ENCODE measurements around the gene RPGR.

RPGR gene

DNA sequence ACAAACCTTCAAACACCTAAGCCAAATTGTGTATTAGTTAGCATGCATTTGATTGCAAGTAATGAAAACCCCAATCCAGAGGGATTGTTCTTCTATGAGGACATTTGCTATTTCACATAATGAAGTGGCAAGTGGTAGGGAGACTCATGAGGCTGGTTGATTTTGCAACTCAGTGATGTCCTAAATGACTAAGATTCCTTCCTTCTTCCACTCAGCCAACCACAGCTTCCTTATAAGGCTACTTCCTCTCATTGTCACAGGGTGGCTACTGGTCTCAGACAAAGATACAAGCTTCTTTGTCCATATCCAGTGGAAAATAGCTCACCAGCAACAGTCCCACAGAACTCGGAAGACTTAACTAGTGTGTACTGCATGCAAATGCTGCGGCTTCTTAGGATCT, 19.8 kb upstream of the RPGR start:
- no peaks in the 10 kb centered on the region for H3K36me3 ChIP-seq (replicated peaks)
- no peaks in the 10 kb centered on the region for H3K4me1 ChIP-seq
- H3K4me3 ChIP-seq = no peak overlapping the region
- H3K27me3 ChIP-seq (ENCODE audit: low read depth) = peaks cover 8% of the 10 kb centered on the region; the same call in 1 of the 2 replicates
- in situ Hi-C loops (cut with MboI; ENCODE audit: low sequenced_read_pairs) = no loop called here
- H3K9me3 ChIP-seq = no peaks in the 10 kb centered on the region
- DNase-seq (ENCODE audit: low spot score in 2 of 2) = no peak

DNA sequence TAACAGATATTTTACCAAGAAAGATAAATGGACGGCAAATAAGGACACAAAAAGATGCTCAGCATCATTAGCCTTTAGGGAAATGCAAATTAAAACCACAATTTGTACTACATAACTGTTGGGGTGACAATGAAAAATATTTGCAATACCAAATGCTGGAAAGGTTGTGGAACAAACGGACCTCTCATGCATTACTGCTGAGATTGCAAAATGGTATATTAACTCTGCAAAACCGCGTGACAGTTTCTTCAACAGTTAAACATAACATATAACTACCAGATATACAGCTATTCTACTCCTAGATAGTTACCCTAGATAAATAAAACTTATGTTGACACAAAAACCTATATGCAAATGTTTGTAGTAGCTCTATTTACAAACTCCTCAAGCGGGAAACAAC, 18.8 kb upstream of the RPGR start:
- Histone ChIP-seq H3K9me3 (no peaks in the 10 kb centered on the region), H3K36me3 (replicated peaks) (no peaks in the 10 kb centered on the region), H3K27me3 (ENCODE audit: low read depth) (peaks cover 8% of the 10 kb centered on the region; the same call in 1 of the 2 replicates), H3K4me1 (no peaks in the 10 kb centered on the region), H3K4me3 (no peak overlapping the region)
- in situ Hi-C loops (cut with MboI; ENCODE audit: low sequenced_read_pairs) = no loop called here
- no peak for DNase-seq (ENCODE audit: low spot score in 2 of 2)

DNA sequence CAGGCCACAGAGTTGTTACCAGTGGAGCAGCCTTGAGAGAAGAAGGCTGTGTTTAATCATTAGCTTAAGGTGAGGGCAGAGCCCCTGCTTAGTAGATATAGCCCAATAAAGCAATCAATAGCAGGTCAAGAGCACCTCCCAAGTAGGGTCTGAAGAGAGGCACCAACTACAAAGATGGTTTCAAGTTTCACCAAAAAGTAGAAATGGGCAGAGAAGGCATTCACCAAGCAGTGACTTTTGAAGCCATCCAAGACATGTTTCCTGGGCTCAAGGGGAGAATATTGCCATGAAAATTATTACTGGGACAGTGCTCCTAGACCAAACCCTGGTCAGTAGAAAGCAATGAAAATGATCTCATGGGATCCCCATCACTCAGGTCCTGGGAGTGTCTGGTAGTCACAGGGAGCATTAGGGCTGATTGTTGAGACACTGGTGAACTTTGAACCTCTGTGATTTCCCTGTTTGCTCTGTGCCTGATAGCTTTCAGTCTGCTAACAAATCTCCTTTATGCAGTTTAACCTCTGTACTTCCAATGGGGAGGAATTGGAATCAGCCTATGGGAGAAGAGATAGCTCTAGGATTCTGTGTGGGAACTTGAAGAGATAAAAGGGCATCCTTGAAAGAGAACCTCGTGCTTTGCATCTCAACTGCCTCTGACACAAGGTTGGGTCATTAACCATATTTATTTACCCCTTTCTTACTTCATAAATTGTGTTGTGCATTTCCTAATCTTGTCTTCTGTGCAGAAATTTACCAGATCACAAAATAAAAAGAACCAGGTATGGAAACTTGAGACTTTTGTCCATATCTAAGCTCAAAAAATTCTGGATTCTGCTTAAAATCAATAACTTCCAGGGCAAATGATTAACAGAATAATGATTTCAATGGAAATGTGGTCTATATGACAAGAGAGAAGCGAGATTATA, 15.8 kb upstream of the RPGR start:
- Histone ChIP-seq H3K36me3 (replicated peaks) (no peaks in the 10 kb centered on the region), H3K4me1 (no peaks in the 10 kb centered on the region), H3K9me3 (no peaks in the 10 kb centered on the region), H3K27me3 (ENCODE audit: low read depth) (peaks cover 18% of the 10 kb centered on the region; the same call in 1 of the 2 replicates), H3K4me3 (no peak overlapping the region)
- in situ Hi-C loops (cut with MboI; ENCODE audit: low sequenced_read_pairs) = no loop called here
- DNase-seq (ENCODE audit: low spot score in 2 of 2) = no peak

DNA sequence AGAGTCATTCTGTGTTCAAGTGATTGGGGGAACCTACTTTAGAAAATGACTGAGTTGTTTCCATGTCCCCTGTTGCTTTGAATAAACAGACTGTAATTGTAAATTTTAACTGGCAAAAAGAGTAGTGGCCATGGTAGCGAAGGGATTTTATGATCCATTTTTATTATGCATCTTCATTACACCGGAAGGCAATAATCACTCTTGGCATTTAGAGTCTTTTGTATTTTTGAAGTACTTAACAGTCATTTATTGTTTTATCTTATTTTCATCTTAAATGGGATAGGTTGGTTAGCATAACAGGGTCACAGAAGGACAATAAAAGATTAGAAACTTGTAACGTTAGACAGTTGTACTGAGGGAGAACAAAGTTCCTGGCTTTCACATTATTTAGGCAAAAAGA, 14.1 kb upstream of the RPGR start:
- Histone ChIP-seq H3K36me3 (replicated peaks) (no peaks in the 10 kb centered on the region), H3K4me3 (no peak overlapping the region), H3K4me1 (no peaks in the 10 kb centered on the region), H3K27me3 (ENCODE audit: low read depth) (peaks cover 16% of the 10 kb centered on the region; the same call in 1 of the 2 replicates), H3K9me3 (no peaks in the 10 kb centered on the region)
- in situ Hi-C loops (cut with MboI; ENCODE audit: low sequenced_read_pairs) = no loop called here
- no peak for DNase-seq (ENCODE audit: low spot score in 2 of 2)

DNA sequence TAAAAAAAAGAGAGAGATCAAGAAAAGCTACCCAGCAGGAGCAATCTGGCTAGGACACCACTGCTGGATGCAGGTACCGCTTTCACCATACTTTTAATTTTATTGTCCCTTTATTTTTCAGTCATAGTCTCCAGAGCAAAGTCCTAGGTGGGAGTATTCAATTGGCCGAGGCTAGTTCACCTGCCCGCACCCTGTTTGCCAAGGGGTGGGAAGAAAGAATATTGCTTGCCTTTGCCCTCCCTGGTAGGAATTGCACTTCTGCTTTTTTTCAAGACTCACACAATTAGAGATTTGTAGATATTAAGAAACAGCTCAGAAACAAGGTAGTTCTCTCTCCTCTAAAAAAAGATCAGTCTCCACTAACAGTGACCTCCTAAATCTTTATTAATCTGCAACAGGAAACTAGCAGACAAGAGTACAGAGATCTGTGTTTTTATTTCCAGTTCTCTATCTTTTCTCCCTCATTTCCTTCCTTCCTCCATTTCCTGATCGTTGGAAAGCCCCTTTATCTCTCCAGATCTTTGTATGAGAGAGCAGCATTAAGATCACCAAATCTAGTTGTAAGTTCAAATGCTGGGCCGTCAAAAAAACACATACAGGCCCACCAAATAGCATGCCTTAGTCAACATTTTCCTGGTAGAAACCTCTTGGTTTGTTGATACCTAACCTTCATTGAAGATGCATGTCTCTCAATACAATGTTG, 9.4 kb upstream of the RPGR start:
- in situ Hi-C loops (cut with MboI; ENCODE audit: low sequenced_read_pairs) = no loop called here
- H3K9me3 ChIP-seq = no peaks in the 10 kb centered on the region
- H3K4me3 ChIP-seq = no peak overlapping the region
- no peaks in the 10 kb centered on the region for H3K4me1 ChIP-seq
- no peak for DNase-seq (ENCODE audit: low spot score in 2 of 2)
- H3K36me3 ChIP-seq (replicated peaks) = no peaks in the 10 kb centered on the region
- peaks cover 16% of the 10 kb centered on the region; the same call in 1 of the 2 replicates for H3K27me3 ChIP-seq (ENCODE audit: low read depth)

DNA sequence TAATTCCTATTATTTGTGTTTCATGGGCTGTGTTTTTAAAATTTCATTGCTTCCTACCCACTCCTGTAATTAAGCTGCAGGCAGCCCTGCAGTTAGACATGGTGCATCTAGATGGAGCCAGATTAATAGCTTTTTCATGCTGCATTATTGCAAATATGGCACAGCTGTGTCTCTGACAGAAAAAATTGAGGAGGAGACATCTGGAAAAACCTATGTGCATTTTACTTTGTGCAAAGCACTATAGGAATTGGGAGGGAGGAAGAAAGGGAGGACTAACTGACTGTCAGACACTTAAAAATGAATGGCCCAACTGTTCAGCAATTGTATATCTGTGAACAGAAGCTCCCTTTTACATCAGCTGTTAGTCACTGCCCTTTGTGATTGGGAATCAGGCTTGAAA, 8.1 kb upstream of the RPGR start:
- in situ Hi-C loops (cut with MboI; ENCODE audit: low sequenced_read_pairs) = no loop called here
- H3K4me1 ChIP-seq = no peaks in the 10 kb centered on the region
- DNase-seq (ENCODE audit: low spot score in 2 of 2) = no peak
- H3K27me3 ChIP-seq (ENCODE audit: low read depth) = peaks cover 16% of the 10 kb centered on the region; the same call in 1 of the 2 replicates
- H3K9me3 ChIP-seq = no peaks in the 10 kb centered on the region
- H3K36me3 ChIP-seq (replicated peaks) = no peaks in the 10 kb centered on the region
- H3K4me3 ChIP-seq = no peak overlapping the region

DNA sequence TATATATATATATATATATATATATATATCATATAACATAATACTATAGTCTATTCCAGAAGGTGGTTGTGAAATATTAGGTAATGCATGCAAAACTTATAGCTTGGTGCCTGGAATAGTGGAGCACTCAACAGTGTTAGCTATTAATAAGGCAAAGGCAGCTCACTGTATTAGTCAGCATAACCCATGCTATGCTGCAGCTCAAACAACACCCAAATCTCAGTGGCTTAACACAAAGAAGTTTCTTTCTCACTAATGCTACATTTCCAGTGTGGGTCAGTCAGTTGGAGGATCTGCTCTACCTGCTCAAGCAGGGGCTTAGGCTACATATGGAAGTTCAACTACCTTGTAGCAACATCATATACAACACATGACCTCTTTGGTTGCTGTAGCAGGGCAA, 5.2 kb upstream of the RPGR start:
- Histone ChIP-seq H3K4me3 (no peak overlapping the region), H3K4me1 (0 out of 2 replicates have a peak, but pooled peaks cover 4% of the 10 kb centered on the region), H3K9me3 (no peaks in the 10 kb centered on the region), H3K27me3 (ENCODE audit: low read depth) (peaks cover 6% of the 10 kb centered on the region; the same call in 1 of the 2 replicates), H3K36me3 (replicated peaks) (no peaks in the 10 kb centered on the region)
- in situ Hi-C loops (cut with MboI; ENCODE audit: low sequenced_read_pairs) = no loop called here
- DNase-seq (ENCODE audit: low spot score in 2 of 2) = no peak

DNA sequence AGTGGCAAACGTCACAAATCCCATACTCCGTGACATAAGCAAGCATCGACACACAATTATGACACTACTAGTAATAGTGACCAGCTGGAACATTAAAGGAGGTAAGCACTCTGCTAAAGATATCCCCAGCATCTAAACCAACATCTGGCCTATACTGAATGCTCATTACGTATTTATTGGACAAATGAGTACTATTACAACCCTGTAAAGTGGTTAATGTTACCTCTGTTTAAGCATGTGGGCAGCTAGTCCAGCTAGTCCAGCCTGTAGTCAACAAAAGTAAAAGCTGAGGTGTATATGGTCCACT, 419 bp upstream of the RPGR start:
- in situ Hi-C loops (cut with MboI; ENCODE audit: low sequenced_read_pairs) = no loop called here
- DNase-seq (ENCODE audit: low spot score in 2 of 2) = no peak
- H3K27me3 ChIP-seq (ENCODE audit: low read depth) = no peaks in the 10 kb centered on the region
- H3K4me3 ChIP-seq = peak overlapping the region; percentile 98
- no peaks in the 10 kb centered on the region for H3K36me3 ChIP-seq (replicated peaks)
- no peaks in the 10 kb centered on the region for H3K9me3 ChIP-seq
- peaks cover 7% of the 10 kb centered on the region for H3K4me1 ChIP-seq

DNA sequence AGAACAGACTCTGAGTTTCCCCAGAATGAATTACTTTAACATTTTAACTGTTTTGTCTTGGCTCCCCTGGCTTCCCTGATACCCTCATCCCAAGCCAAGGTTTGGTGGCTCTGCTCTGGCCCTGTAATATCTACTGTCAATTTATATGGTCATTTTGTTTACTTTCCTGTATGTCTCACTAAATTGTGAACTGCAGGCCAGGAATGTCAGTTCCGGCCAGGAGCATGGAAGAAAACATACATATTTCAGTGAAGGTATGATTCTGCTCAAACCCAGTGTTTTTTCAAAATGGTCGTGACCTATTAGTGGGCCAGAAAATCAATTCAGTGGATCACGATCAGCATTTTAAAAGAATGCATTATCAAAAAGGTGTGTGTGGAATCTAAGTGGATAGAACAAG, 1.2 kb downstream of the RPGR start:
- no peaks in the 10 kb centered on the region for H3K9me3 ChIP-seq
- H3K27me3 ChIP-seq (ENCODE audit: low read depth) = no peaks in the 10 kb centered on the region
- H3K36me3 ChIP-seq (replicated peaks) = no peaks in the 10 kb centered on the region
- DNase-seq (ENCODE audit: low spot score in 2 of 2) = no peak
- H3K4me1 ChIP-seq = peaks cover 7% of the 10 kb centered on the region
- in situ Hi-C loops (cut with MboI; ENCODE audit: low sequenced_read_pairs) = no loop called here
- peak overlapping the region; percentile 98 for H3K4me3 ChIP-seq

DNA sequence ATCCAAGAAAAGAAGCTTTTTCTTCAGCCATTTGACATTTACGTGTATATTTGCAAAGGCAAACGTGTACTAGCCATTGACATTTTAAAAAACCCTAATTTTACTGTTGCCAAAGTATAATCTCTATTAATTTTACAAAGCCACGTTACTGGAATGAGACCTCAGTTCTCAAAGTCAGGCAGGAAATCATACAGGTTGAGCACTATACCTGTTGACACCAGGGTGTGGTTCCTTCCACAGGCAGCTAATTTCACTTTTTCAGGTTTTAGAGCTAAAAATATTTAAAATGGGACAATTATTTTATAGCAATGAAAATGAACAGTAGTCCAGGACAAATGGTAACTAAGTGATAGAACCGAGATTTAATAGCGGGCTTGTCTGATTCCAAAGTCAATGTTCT, 6.5 kb downstream of the RPGR start:
- no peak overlapping the region for H3K4me3 ChIP-seq
- no peaks in the 10 kb centered on the region for H3K27me3 ChIP-seq (ENCODE audit: low read depth)
- no peak for DNase-seq (ENCODE audit: low spot score in 2 of 2)
- H3K36me3 ChIP-seq (replicated peaks) = peaks cover 3% of the 10 kb centered on the region
- in situ Hi-C loops (cut with MboI; ENCODE audit: low sequenced_read_pairs) = no loop called here
- no peaks in the 10 kb centered on the region for H3K4me1 ChIP-seq
- no peaks in the 10 kb centered on the region for H3K9me3 ChIP-seq

DNA sequence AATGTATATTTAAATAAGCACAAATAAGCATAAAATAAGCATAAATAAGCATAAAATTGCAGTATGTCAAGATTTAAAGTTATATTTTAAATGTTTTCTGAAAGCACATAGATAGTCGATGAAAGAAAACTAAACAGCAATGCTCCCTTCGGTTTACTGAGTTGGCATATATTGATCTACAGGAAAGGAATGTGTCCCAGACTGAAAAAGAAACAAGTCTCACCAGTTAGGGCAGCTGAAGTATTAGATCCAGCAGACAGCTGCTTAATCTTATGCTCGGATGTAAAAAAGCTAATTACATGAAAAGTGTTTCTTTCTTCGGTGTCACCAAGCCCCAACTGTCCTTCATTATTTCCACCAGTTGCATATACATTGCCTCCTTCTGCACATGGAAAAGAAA, 8.7 kb downstream of the RPGR start:
- in situ Hi-C loops (cut with MboI; ENCODE audit: low sequenced_read_pairs) = no loop called here
- Histone ChIP-seq H3K36me3 (replicated peaks) (peaks cover 3% of the 10 kb centered on the region), H3K27me3 (ENCODE audit: low read depth) (no peaks in the 10 kb centered on the region), H3K4me3 (no peak overlapping the region), H3K4me1 (no peaks in the 10 kb centered on the region), H3K9me3 (no peaks in the 10 kb centered on the region)
- no peak for DNase-seq (ENCODE audit: low spot score in 2 of 2)

DNA sequence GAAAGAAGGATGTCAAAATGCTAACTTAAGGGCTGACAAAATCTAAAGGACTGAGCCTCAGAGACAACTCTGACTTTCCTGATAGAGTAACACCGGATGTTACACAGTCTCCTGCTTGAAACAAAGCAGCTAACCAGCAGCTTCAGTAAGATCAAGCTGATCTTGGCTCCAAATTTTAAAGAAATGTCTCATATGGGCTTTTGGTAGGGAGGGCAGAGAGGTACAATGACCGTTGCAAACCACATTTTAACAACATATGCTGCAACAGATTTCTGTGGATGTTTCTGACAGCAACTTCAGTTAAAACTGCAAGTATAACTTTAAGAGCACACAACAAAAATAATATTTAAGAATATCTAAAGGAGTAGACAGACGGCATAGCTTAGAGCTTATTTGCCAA, 9.1 kb downstream of the RPGR start:
- Histone ChIP-seq H3K4me3 (no peak overlapping the region), H3K4me1 (no peaks in the 10 kb centered on the region), H3K36me3 (replicated peaks) (peaks cover 3% of the 10 kb centered on the region), H3K27me3 (ENCODE audit: low read depth) (no peaks in the 10 kb centered on the region), H3K9me3 (no peaks in the 10 kb centered on the region)
- in situ Hi-C loops (cut with MboI; ENCODE audit: low sequenced_read_pairs) = no loop called here
- no peak for DNase-seq (ENCODE audit: low spot score in 2 of 2)

DNA sequence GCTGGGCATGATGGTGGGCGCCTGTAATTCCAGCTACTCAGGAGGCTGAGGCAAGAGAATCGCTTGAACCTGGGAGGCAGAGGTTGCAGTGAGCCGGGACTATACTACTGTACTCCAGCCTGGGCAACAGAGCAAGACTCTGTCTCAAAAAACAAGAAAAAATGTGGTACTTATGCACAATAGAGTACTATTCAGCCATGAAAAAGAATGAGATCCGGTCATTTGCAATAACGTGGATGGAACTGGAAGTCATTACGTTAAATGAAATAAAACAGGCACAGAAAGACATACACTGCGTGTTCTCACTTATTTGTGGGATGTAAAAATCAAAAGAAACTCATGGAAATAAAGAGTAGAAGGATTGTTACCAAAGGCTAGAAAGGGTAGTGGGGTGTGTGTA, 12.1 kb downstream of the RPGR start:
- no peak for DNase-seq (ENCODE audit: low spot score in 2 of 2)
- no peak overlapping the region for H3K4me3 ChIP-seq
- no peaks in the 10 kb centered on the region for H3K27me3 ChIP-seq (ENCODE audit: low read depth)
- H3K9me3 ChIP-seq = no peaks in the 10 kb centered on the region
- in situ Hi-C loops (cut with MboI; ENCODE audit: low sequenced_read_pairs) = no loop called here
- H3K4me1 ChIP-seq = no peaks in the 10 kb centered on the region
- H3K36me3 ChIP-seq (replicated peaks) = peaks cover 3% of the 10 kb centered on the region

DNA sequence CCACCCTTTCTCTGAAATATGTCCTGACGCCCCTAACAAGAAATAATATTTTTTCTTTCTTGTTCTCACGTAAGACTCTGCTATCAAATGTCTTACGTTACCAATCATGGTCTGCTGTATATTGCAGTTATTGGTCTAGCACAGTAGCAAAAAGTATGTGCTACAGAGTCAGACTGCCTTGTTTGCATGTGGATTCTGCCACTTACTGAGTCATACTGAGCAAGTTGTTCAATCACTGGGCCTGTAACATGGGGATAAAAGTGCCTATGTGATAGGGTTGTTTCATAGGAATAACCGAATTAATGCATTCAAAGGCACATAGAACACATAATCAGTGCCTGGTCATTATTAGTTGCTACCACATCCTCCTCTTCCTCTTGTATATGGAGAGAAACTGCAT, 14.1 kb downstream of the RPGR start:
- in situ Hi-C loops (cut with MboI; ENCODE audit: low sequenced_read_pairs) = no loop called here
- no peak overlapping the region for H3K4me3 ChIP-seq
- H3K36me3 ChIP-seq (replicated peaks) = peaks cover 3% of the 10 kb centered on the region
- H3K27me3 ChIP-seq (ENCODE audit: low read depth) = no peaks in the 10 kb centered on the region
- H3K9me3 ChIP-seq = no peaks in the 10 kb centered on the region
- H3K4me1 ChIP-seq = no peaks in the 10 kb centered on the region
- DNase-seq (ENCODE audit: low spot score in 2 of 2) = no peak

Measured in HAP-1 (cell line).